Kasumi-1 (cell line): ENCODE results near the gene STX10.
A peak's percentile ranks its signal among the peaks of the same experiment; 100 is the strongest.
"Not testable (repeated sequence)": the region's sequence is repeated elsewhere in the genome, so short reads cannot be mapped to it uniquely, and the experiment has no call there.

ENCODE experiments used
- DNase-seq, 2 experiments: peaks; one replicate each; lab custom pipeline; 2025; lab: John Stamatoyannopoulos, UW

STX10 gene

GRCh38 chr19:13164343-13165161 lies 14.4 kb upstream of the STX10 start:
- DNase-seq = peak; percentile 87 to 91

GRCh38 chr19:13163609-13164342 lies 13.6 kb upstream of the STX10 start:
- peak; percentile 87 to 91 for DNase-seq

- peak; percentile 91 to 95 for DNase-seq
These were observed 12.8 kb upstream of the STX10 start for GRCh38 chr19:13162724-13163608.

- no peak for DNase-seq
These were observed 10.4 kb upstream of the STX10 start for GRCh38 chr19:13160557-13160956.

GRCh38 chr19:13159713-13160112 lies 9.5 kb upstream of the STX10 start:
- no peak for DNase-seq

GRCh38 chr19:13155472-13156359 lies 5.5 kb upstream of the STX10 start:
- DNase-seq = peak; percentile 80 to 82

- DNase-seq = peak; percentile 27 to 34
These were observed 4.8 kb upstream of the STX10 start for GRCh38 chr19:13154911-13155471.

- DNase-seq = peak in 1 of 2 experiments; percentile 8
These were observed 4.1 kb upstream of the STX10 start for GRCh38 chr19:13154241-13154778.

GRCh38 chr19:13153569-13154240 lies 3.5 kb upstream of the STX10 start:
- no peak for DNase-seq

GRCh38 chr19:13152974-13153568 lies 2.9 kb upstream of the STX10 start:
- peak; percentile 90 for DNase-seq

- DNase-seq = peak in 1 of 2 experiments; percentile 43
These were observed 2.3 kb upstream of the STX10 start for GRCh38 chr19:13152356-13152973.

GRCh38 chr19:13151605-13152355 lies 1.6 kb upstream of the STX10 start:
- DNase-seq = peak; percentile 97

GRCh38 chr19:13150931-13151604 lies 893 bp upstream of the STX10 start:
- DNase-seq = peak in 1 of 2 experiments; percentile 36

- DNase-seq = peak in 1 of 2 experiments; percentile 46
These were observed 468 bp downstream of the STX10 start for GRCh38 chr19:13149628-13150186.

GRCh38 chr19:13149173-13149627 lies 975 bp downstream of the STX10 start:
- not testable (repeated sequence) for DNase-seq

- DNase-seq = peak; percentile 43 to 52
These were observed 3.2 kb downstream of the STX10 start for GRCh38 chr19:13146763-13147563.
